Measurements from ENCODE around the gene SMIM5. TPM values are rescaled to one million over a fixed set of nuclear protein-coding genes. Genes with fewer than 3 reads are reported as not detected.

SMIM5 gene
- total and polyA plus RNA-seq, 2 of the 13 experiments (the other 11 are each of a cell fraction or from before 2014, with no cell fraction given) = not detected

- TF ChIP-seq CTCF (CRISPR knock-in tag; IDR thresholded peaks at IDR 0.05) (peak; percentile 96), IRF2 (CRISPR knock-in tag; IDR thresholded peaks at IDR 0.05) (peak; percentile 52; the same call in 1 of the 2 replicates), ZNF800 (CRISPR knock-in tag; IDR thresholded peaks at IDR 0.05) (no peak), HOMEZ (CRISPR knock-in tag; IDR thresholded peaks at IDR 0.05; ENCODE audit: low read depth) (peak; percentile 22; the same call in 1 of the 2 replicates), ZNF556 (CRISPR knock-in tag; IDR thresholded peaks at IDR 0.05; ENCODE audit: borderline replicate concordance) (no peak), MEF2D (CRISPR knock-in tag; IDR thresholded peaks at IDR 0.05) (0 out of 2 replicates have a peak, but pooled peaks have one; percentile 36), ZNF44 (CRISPR knock-in tag; IDR thresholded peaks at IDR 0.05) (0 out of 2 replicates have a peak, but pooled peaks have one; percentile 28), EP300 (IDR thresholded peaks at IDR 0.05; ENCODE audit: low read depth in 2 of 2, low read length in 2 of 2) (no peak), EP300 (CRISPR knock-in tag; IDR thresholded peaks at IDR 0.05; ENCODE audit: borderline replicate concordance) (no peak), MTA1 (CRISPR knock-in tag; IDR thresholded peaks at IDR 0.05; ENCODE audit: borderline replicate concordance) (peak; percentile 19; the same call in 1 of the 2 replicates), SPEN (CRISPR knock-in tag; IDR thresholded peaks at IDR 0.05; ENCODE audit: low read depth) (peak; percentile 54; the same call in 1 of the 2 replicates), ZNF280B (CRISPR knock-in tag; IDR thresholded peaks at IDR 0.05; ENCODE audit: borderline replicate concordance) (0 out of 2 replicates have a peak, but pooled peaks have one; percentile 32), SMAD1 (CRISPR knock-in tag; IDR thresholded peaks at IDR 0.05; ENCODE audit: borderline replicate concordance, low read depth) (0 out of 2 replicates have a peak, but pooled peaks have one; percentile 65), ZFP90 (CRISPR knock-in tag; IDR thresholded peaks at IDR 0.05; ENCODE audit: borderline replicate concordance) (no peak), RFX1 (IDR thresholded peaks at IDR 0.05) (peak; percentile 53), NAIF1 (CRISPR knock-in tag; IDR thresholded peaks at IDR 0.05; ENCODE audit: borderline replicate concordance) (no peak)
Measured at GRCh38 chr17:75601057-75601987, 31.9 kb upstream of the SMIM5 start (continued).

All from HepG2 (cell line).